Osteocyte (in vitro differentiated cells): ENCODE data around the gene CHP1. TPM values are rescaled to one million over a fixed set of nuclear protein-coding genes. Genes with fewer than 3 reads are reported as not detected.

Source experiments
- DNase-seq: peaks from one replicate; pipeline ENCODE4 v3.0.0; 2021; ENCODE audit warnings: mixed read lengths; ENCODE audit not compliant: unreplicated experiment; ENCODE audit errors: extremely low spot score
- H3K27ac Mint-ChIP-seq: one replicate; pipeline ENCODE4 v1.8.0; 2021; ENCODE audit warnings: mild to moderate bottlenecking, mixed read lengths; ENCODE audit not compliant: unreplicated experiment
- H3K27me3 Mint-ChIP-seq: one replicate; pipeline ENCODE4 v1.8.0; 2021; ENCODE audit warnings: mixed read lengths; ENCODE audit not compliant: unreplicated experiment
- H3K36me3 Mint-ChIP-seq: one replicate; pipeline ENCODE4 v1.8.0; 2021; ENCODE audit warnings: mixed read lengths; ENCODE audit not compliant: unreplicated experiment
- H3K4me1 Mint-ChIP-seq: one replicate; pipeline ENCODE4 v1.8.0; 2021; ENCODE audit warnings: mixed read lengths; ENCODE audit not compliant: unreplicated experiment
- H3K4me3 Mint-ChIP-seq: one replicate; pipeline ENCODE4 v1.8.0; 2021; ENCODE audit warnings: mild to moderate bottlenecking, moderate library complexity, mixed read lengths; ENCODE audit not compliant: unreplicated experiment
- H3K9me3 Mint-ChIP-seq: one replicate; pipeline ENCODE4 v1.8.0; 2021; ENCODE audit warnings: mixed read lengths; ENCODE audit not compliant: unreplicated experiment
- CTCF ChIP-seq: fragments of 200-600 bp; sonication (generic); IDR thresholded peaks from 2 replicates; pipeline ENCODE4 v1.5.0; 2021; ENCODE audit warnings: antibody characterized with exemption, mild to moderate bottlenecking, moderate library complexity
- long read RNA-seq: library from polyadenylated mRNA; unstranded; transcript quantifications from one replicate; pipeline ENCODE4 v2.0.0, GENCODE V29; 2021
- total RNA-seq: library from RNA; stranded (reverse); gene quantifications from 2 replicates; pipeline ENCODE4 v1.2.1, GENCODE V29; 2021

The CHP1 gene
- total RNA-seq: 87.1 and 87.7 TPM in 2 replicates
- long read RNA-seq, transcript CHP1-201 (7 exons, 3,329 nt): major isoform, 10 of 19 reads
- long read RNA-seq, partial matches to known transcripts: 3 of 19 reads
- long read RNA-seq, other reads (novel, unspliced or antisense): 5 of 19 reads

GRCh38 chr15:41230650-41231421 is at the start of gene CHP1, which contains the start of gene EXD1:
TSS of gene CHP1 (plus strand) at chr15:41231268. CDS start at chr15:41231383, 115 bp downstream.
TSS of gene EXD1 (minus strand) at chr15:41230757. CDS start at chr15:41226575, 4,182 bp downstream.
- peak; percentile 99 for DNase-seq
- peaks cover 8% of the 10 kb centered on the region for H3K27me3 Mint-ChIP-seq
- peaks cover 23% of the 10 kb centered on the region for H3K4me1 Mint-ChIP-seq
- no peaks in the 10 kb centered on the region for H3K36me3 Mint-ChIP-seq
- H3K4me3 Mint-ChIP-seq: peak within 1 kb of the TSS; percentile 90
- TF ChIP-seq CTCF: peak; percentile 99
- no peaks in the 10 kb centered on the region for H3K9me3 Mint-ChIP-seq
- peak within 1 kb of the TSS; percentile 95 for H3K27ac Mint-ChIP-seq

- no peak for DNase-seq
- Mint-ChIP-seq H3K4me1 (peaks cover 24% of the 10 kb centered on the region), H3K4me3 (no peak overlapping the region), H3K9me3 (no peaks in the 10 kb centered on the region), H3K36me3 (no peaks in the 10 kb centered on the region), H3K27me3 (no peaks in the 10 kb centered on the region), H3K27ac (no peak overlapping the region)
- TF ChIP-seq CTCF: no peak
Observed at GRCh38 chr15:41182266-41182665, 48.8 kb upstream of the CHP1 start.

GRCh38 chr15:41183581-41183980 is 47.5 kb upstream of the CHP1 start:
- H3K27me3 Mint-ChIP-seq: no peaks in the 10 kb centered on the region
- peak overlapping the region; percentile 23 for H3K27ac Mint-ChIP-seq
- H3K36me3 Mint-ChIP-seq: no peaks in the 10 kb centered on the region
- no peak overlapping the region for H3K4me3 Mint-ChIP-seq
- DNase-seq: no peak
- H3K9me3 Mint-ChIP-seq: no peaks in the 10 kb centered on the region
- no peak for TF ChIP-seq CTCF
- peaks cover 24% of the 10 kb centered on the region for H3K4me1 Mint-ChIP-seq

- Mint-ChIP-seq H3K4me3 (no peak overlapping the region), H3K27ac (no peak overlapping the region), H3K9me3 (no peaks in the 10 kb centered on the region), H3K27me3 (no peaks in the 10 kb centered on the region), H3K36me3 (no peaks in the 10 kb centered on the region), H3K4me1 (no peaks in the 10 kb centered on the region)
- TF ChIP-seq CTCF: no peak
- no peak for DNase-seq
Observed at GRCh38 chr15:41194444-41194843, 36.6 kb upstream of the CHP1 start.

- H3K4me1 Mint-ChIP-seq: no peaks in the 10 kb centered on the region
- H3K4me3 Mint-ChIP-seq: no peak overlapping the region
- DNase-seq: no peak
- H3K9me3 Mint-ChIP-seq: no peaks in the 10 kb centered on the region
- H3K27ac Mint-ChIP-seq: no peak overlapping the region
- no peaks in the 10 kb centered on the region for H3K27me3 Mint-ChIP-seq
- no peaks in the 10 kb centered on the region for H3K36me3 Mint-ChIP-seq
- TF ChIP-seq CTCF: no peak
Observed at GRCh38 chr15:41199470-41199869, 31.6 kb upstream of the CHP1 start.
